T1000 (cell line): ENCODE measurements around the gene COX10.
"Not testable (repeated sequence)": the region's sequence is repeated elsewhere in the genome, so short reads cannot be mapped to it uniquely, and the experiment has no call there.

Source experiments
- DNase-seq: peaks from one replicate; lab custom pipeline; 2025; ENCODE audit warnings: mixed read lengths; lab: John Stamatoyannopoulos, UW

COX10 gene

GRCh38 chr17:14069251-14070021 is at the start of gene COX10:
TSS of gene COX10 (plus strand) at chr17:14069504. CDS start at chr17:14069606, 102 bp downstream.
- peak; percentile 83 for DNase-seq

- not testable (repeated sequence) for DNase-seq
Observed at GRCh38 chr17:14021651-14022294, 47.5 kb upstream of the COX10 start.

GRCh38 chr17:14029755-14030154 is 39.5 kb upstream of the COX10 start:
- DNase-seq = not testable (repeated sequence)

GRCh38 chr17:14032234-14032633 is 37.1 kb upstream of the COX10 start:
- DNase-seq = no peak

GRCh38 chr17:14033166-14033565 is 36.1 kb upstream of the COX10 start:
- DNase-seq = no peak

- no peak for DNase-seq
Observed at GRCh38 chr17:14037453-14037852, 31.9 kb upstream of the COX10 start.

- no peak for DNase-seq
Observed at GRCh38 chr17:14038206-14038605, 31.1 kb upstream of the COX10 start.

GRCh38 chr17:14042411-14042810 is 26.9 kb upstream of the COX10 start:
- no peak for DNase-seq

GRCh38 chr17:14044702-14045101 is 24.6 kb upstream of the COX10 start:
- DNase-seq = no peak

GRCh38 chr17:14046978-14047377 is 22.3 kb upstream of the COX10 start:
- no peak for DNase-seq

GRCh38 chr17:14047591-14047990 is 21.7 kb upstream of the COX10 start:
- DNase-seq = no peak

- no peak for DNase-seq
Observed at GRCh38 chr17:14048169-14048568, 21.1 kb upstream of the COX10 start.

GRCh38 chr17:14050616-14051015 is 18.7 kb upstream of the COX10 start:
- DNase-seq = no peak

- no peak for DNase-seq
Observed at GRCh38 chr17:14051692-14052091, 17.6 kb upstream of the COX10 start.

GRCh38 chr17:14052886-14053615 is 16.3 kb upstream of the COX10 start:
- DNase-seq = no peak

- no peak for DNase-seq
Observed at GRCh38 chr17:14057591-14057990, 11.7 kb upstream of the COX10 start.

- DNase-seq = no peak
Observed at GRCh38 chr17:14058051-14058450, 11.3 kb upstream of the COX10 start.

GRCh38 chr17:14060706-14061105 is 8.6 kb upstream of the COX10 start:
- DNase-seq = no peak

- peak; percentile 40 for DNase-seq
Observed at GRCh38 chr17:14061666-14062560, 7.4 kb upstream of the COX10 start.

GRCh38 chr17:14067347-14067746 is 2.0 kb upstream of the COX10 start:
- no peak for DNase-seq

- DNase-seq = no peak
Observed at GRCh38 chr17:14068542-14069250, 608 bp upstream of the COX10 start.
